OCI-LY3 (cell line): ENCODE results near the gene C5orf34.
"Not testable (repeated sequence)": the region's sequence is repeated elsewhere in the genome, so short reads cannot be mapped to it uniquely, and the experiment has no call there.

Source experiments
- H2AFZ ChIP-seq: fragments of 200-600, 300-600 bp; shearing (Covaris generic); 2 replicates; pipeline ENCODE4 v1.6.0; 2014; ENCODE audit warnings: antibody characterized with exemption, low read depth, low read length
- H3K27ac ChIP-seq: fragments of 200-600, 300-600 bp; sonication (generic); 2 replicates; pipeline ENCODE4 v1.5.1; 2014; ENCODE audit warnings: mild to moderate bottlenecking, low read length, moderate library complexity, mixed read lengths
- H3K27me3 ChIP-seq: fragments of 200-600, 300-600 bp; sonication (generic); 2 replicates; pipeline ENCODE4 v1.6.1; 2014; ENCODE audit warnings: low read depth, low read length, mixed read lengths
- H3K36me3 ChIP-seq: fragments of 200-600, 300-600 bp; sonication (generic); replicated peaks from 2 replicates; pipeline ENCODE3; 2014; ENCODE audit warnings: low read depth, low read length, mixed read lengths
- H3K4me1 ChIP-seq: fragments of 300-600, 200-600 bp; sonication (generic); 2 replicates; pipeline ENCODE4 v1.6.1; 2014; ENCODE audit warnings: low read length, mixed read lengths
- H3K4me2 ChIP-seq: fragments of 200-600, 300-600 bp; sonication (generic); 2 replicates; pipeline ENCODE4 v1.6.1; 2014; ENCODE audit warnings: low read length, mixed read lengths
- H3K4me3 ChIP-seq: fragments of 300-600, 200-600 bp; sonication (generic); 2 replicates; pipeline ENCODE4 v1.5.1; 2014; ENCODE audit warnings: antibody characterized with exemption, mild to moderate bottlenecking, low read length, moderate library complexity
- H3K79me2 ChIP-seq: fragments of 300-600, 200-600 bp; shearing (Covaris generic); 2 replicates; pipeline ENCODE4 v1.6.1; 2014; ENCODE audit warnings: mild to moderate bottlenecking, low read length, mixed read lengths
- H3K9ac ChIP-seq: fragments of 300-600, 200-600 bp; shearing (Covaris generic); 2 replicates; pipeline ENCODE4 v1.6.0; 2014; ENCODE audit warnings: mild to moderate bottlenecking, low read length, moderate library complexity
- H3K9me3 ChIP-seq: fragments of 200-600, 300-600 bp; shearing (Covaris generic); 2 replicates; pipeline ENCODE4 v1.6.1; 2014; ENCODE audit warnings: low read length, mixed read lengths; ENCODE audit not compliant: insufficient read depth
- H4K20me1 ChIP-seq: fragments of 200-600, 300-600 bp; sonication (generic); 2 replicates; pipeline ENCODE4 v1.6.1; 2016; ENCODE audit warnings: low read length, mixed read lengths; ENCODE audit not compliant: insufficient read depth
- CTCF ChIP-seq: fragments of 200-600, 300-600 bp; sonication (generic); IDR thresholded peaks from 2 replicates; pipeline ENCODE4 v1.5.1; 2014; ENCODE audit warnings: antibody characterized with exemption, low read length, low read depth
- EZH2phosphoT487 ChIP-seq: fragments of 200-600 bp; shearing (Covaris generic); IDR thresholded peaks from 2 replicates; pipeline ENCODE4 v1.6.1; 2018; ENCODE audit warnings: antibody characterized with exemption, mixed run types, low read depth

C5orf34 gene

GRCh38 chr5:43555895-43556606, 41.1 kb upstream of the C5orf34 start:
- H4K20me1 ChIP-seq, result peaks cover 14% of the 10 kb centered on the region; the same call in 1 of the 2 replicates
- peaks cover 55% of the 10 kb centered on the region for H3K79me2 ChIP-seq
- peaks cover 36% of the 10 kb centered on the region for H3K4me1 ChIP-seq
- no peak overlapping the region for H2AFZ ChIP-seq
- H3K27me3 ChIP-seq, result no peaks in the 10 kb centered on the region
- TF ChIP-seq CTCF (no peak), EZH2phosphoT487 (no peak)
- peak overlapping the region; percentile 96 for H3K4me2 ChIP-seq
- H3K9me3 ChIP-seq, result no peaks in the 10 kb centered on the region
- H3K9ac ChIP-seq, result peak overlapping the region; percentile 97
- H3K36me3 ChIP-seq, result peaks cover 39% of the 10 kb centered on the region
- peak overlapping the region; percentile 85 for H3K4me3 ChIP-seq
- peak overlapping the region; percentile 80 for H3K27ac ChIP-seq

GRCh38 chr5:43554497-43554896, 39.5 kb upstream of the C5orf34 start:
- Histone ChIP-seq H3K9ac (no peak overlapping the region), H3K4me2 (peak overlapping the region; percentile 96), H3K4me1 (peaks cover 31% of the 10 kb centered on the region), H3K79me2 (peaks cover 68% of the 10 kb centered on the region), H3K4me3 (no peak overlapping the region), H4K20me1 (peaks cover 14% of the 10 kb centered on the region; the same call in 1 of the 2 replicates), H3K27ac (no peak overlapping the region), H3K36me3 (peaks cover 50% of the 10 kb centered on the region), H2AFZ (no peak overlapping the region), H3K27me3 (no peaks in the 10 kb centered on the region), H3K9me3 (no peaks in the 10 kb centered on the region)
- TF ChIP-seq EZH2phosphoT487 (no peak), CTCF (no peak)

- Histone ChIP-seq H3K4me2 (0 out of 2 replicates have a peak overlapping the region, but pooled peaks have one; percentile 3), H3K4me1 (peaks cover 24% of the 10 kb centered on the region), H3K9ac (no peak overlapping the region), H3K79me2 (peaks cover 78% of the 10 kb centered on the region), H3K9me3 (no peaks in the 10 kb centered on the region), H2AFZ (no peak overlapping the region), H3K27ac (no peak overlapping the region), H3K27me3 (no peaks in the 10 kb centered on the region), H3K4me3 (no peak overlapping the region), H4K20me1 (peaks cover 14% of the 10 kb centered on the region; the same call in 1 of the 2 replicates), H3K36me3 (peaks cover 50% of the 10 kb centered on the region)
- TF ChIP-seq EZH2phosphoT487 (no peak), CTCF (no peak)
Observed at GRCh38 chr5:43553381-43553780, 38.4 kb upstream of the C5orf34 start.

GRCh38 chr5:43551731-43552130, 36.8 kb upstream of the C5orf34 start:
- H3K9ac ChIP-seq, result no peak overlapping the region
- H3K4me1 ChIP-seq, result peaks cover 20% of the 10 kb centered on the region
- H3K4me2 ChIP-seq, result no peak overlapping the region
- TF ChIP-seq CTCF (no peak), EZH2phosphoT487 (no peak)
- peaks cover 86% of the 10 kb centered on the region for H3K79me2 ChIP-seq
- H3K4me3 ChIP-seq, result no peak overlapping the region
- no peak overlapping the region for H2AFZ ChIP-seq
- no peak overlapping the region for H3K27ac ChIP-seq
- H3K27me3 ChIP-seq, result no peaks in the 10 kb centered on the region
- H3K9me3 ChIP-seq, result no peaks in the 10 kb centered on the region
- peaks cover 14% of the 10 kb centered on the region; the same call in 1 of the 2 replicates for H4K20me1 ChIP-seq
- peaks cover 56% of the 10 kb centered on the region for H3K36me3 ChIP-seq

- Histone ChIP-seq H3K36me3 (peaks cover 62% of the 10 kb centered on the region), H3K79me2 (peaks cover 67% of the 10 kb centered on the region), H4K20me1 (peaks cover 11% of the 10 kb centered on the region; the same call in 1 of the 2 replicates), H3K4me2 (0 out of 2 replicates have a peak overlapping the region, but pooled peaks have one; percentile 7), H3K4me3 (peak overlapping the region; percentile 49; the same call in 1 of the 2 replicates)
- H2AFZ ChIP-seq, H3K27ac ChIP-seq, H3K9ac ChIP-seq, H3K4me1 ChIP-seq, H3K27me3 ChIP-seq, H3K9me3 ChIP-seq: not testable (repeated sequence)
Observed at GRCh38 chr5:43549272-43549671, 34.3 kb upstream of the C5orf34 start.
